Inferior parietal cortex (tissue), 1 donor: ENCODE data around the gene HPN.
A peak's percentile ranks its signal among the peaks of the same experiment; 100 is the strongest.
"Not testable (repeated sequence)": the region's sequence is repeated elsewhere in the genome, so short reads cannot be mapped to it uniquely, and the experiment has no call there.

ENCODE experiments used
- DNase-seq: peaks from one replicate; pipeline ENCODE4 v3.0.0-alpha.2; 2016; ENCODE audit errors: extremely low spot score

Gene HPN

GRCh38 chr19:35042954-35043604 is 1.6 kb downstream of the HPN start:
- no peak for DNase-seq

GRCh38 chr19:35043906-35044305 is 2.4 kb downstream of the HPN start:
- DNase-seq: no peak

DNA sequence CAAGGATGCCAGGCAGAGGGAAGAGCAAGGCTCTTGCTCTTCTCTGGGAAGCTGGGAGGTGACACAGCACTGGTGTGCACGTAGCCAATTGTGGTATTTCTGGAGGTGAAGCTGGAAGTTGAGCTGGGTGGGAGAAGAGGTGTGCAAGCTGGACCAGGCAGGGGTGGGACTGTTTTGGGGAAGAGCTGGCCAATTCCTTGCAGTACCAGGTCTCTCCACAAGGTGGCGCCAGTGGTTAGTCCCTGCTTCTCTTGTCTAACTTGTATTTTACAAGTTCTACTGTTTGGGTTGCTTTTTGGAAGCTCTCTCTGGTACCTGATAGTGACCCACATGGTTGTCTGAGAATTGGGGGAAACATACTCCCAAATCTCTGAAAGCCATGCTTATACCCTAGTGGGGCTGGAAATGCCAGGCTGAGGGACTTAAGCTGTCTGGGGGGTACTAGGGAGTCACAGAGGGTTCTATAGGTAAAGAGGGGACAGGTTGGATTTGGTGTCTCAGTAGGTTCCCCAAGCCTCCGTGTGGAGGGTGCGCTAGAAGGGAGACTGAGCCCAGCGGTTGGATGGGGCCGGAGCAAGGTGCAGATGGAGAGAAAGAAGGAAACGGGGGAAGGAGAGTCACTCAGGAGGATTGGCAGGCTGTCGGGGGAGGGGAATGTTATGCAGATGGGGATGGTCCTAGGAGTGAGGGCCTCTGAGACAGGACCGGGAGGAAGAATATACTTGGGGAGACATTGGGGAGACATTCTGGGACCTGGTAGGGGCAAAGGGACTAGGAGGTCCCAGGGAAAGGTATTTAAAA is 3.0 kb downstream of the HPN start:
- peak; percentile 93 for DNase-seq

GRCh38 chr19:35045667-35046300 is 4.3 kb downstream of the HPN start:
- no peak for DNase-seq

GRCh38 chr19:35046461-35046860 is 4.9 kb downstream of the HPN start:
- DNase-seq: no peak

DNA sequence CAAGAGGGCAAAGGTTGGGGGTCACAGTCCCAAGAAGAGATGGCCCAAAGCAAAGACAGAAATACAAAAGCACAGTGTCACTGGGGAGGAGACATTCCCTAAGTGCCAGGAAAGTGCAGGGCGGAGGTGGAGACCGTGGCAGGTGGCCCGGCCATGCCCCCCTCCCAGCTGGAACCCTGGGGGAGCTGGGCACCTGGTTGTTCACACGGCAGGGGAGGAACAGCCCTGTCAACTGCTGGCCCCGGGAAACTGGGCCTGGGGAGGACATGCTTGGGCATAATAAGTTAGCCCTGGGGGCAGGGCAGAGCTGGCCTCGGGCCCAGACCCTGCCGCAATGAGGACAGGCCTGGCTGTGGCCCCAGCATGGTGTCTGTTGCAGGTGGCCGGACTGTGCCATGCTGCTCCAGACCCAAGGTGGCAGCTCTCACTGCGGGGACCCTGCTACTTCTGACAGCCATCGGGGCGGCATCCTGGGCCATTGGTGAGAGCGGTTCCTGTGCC is 7.4 kb downstream of the HPN start:
- peak; percentile 69 for DNase-seq

DNA sequence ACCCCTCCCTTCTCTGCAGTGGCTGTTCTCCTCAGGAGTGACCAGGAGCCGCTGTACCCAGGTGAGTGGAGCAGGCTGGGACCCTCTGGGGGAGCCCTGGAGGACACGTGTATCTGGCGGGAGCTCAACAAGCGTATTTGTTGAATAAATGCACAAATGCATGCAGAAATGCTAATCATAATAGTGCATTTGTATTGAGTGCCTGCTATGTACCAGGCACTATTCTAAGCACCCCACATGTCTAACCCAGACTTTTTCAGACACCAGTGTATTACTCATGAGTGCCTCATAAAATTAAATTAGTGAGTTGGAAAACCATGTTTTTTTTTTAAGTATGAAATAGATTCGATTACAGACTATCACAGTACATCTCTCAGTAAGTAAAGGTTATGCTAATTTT is 7.9 kb downstream of the HPN start:
- no peak for DNase-seq

DNA sequence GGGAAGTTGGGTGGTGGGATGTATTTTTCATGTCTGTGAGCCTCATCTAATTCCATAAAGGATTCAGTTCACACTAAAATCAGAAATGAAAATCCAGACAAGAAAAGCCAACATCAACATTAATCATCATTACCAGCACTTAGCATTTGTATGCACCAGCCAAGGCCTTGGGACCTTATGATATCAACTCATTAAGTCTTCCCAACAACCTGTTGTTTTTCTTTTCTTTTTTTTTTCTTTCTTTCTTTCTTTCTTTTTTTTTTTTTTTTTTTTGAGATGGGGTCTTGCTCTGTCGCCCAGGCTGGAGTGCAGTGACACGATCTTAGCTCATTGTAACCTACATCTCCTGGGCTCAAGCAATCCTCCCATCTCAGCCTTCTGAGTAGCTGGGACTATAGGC is 9.1 kb downstream of the HPN start:
- not testable (repeated sequence) for DNase-seq

- not testable (repeated sequence) for DNase-seq
Observed at GRCh38 chr19:35051268-35051667, 9.7 kb downstream of the HPN start.

GRCh38 chr19:35051796-35052195 is 10.3 kb downstream of the HPN start:
- no peak for DNase-seq

- no peak for DNase-seq
Observed at GRCh38 chr19:35052599-35053190, 11.2 kb downstream of the HPN start.

DNA sequence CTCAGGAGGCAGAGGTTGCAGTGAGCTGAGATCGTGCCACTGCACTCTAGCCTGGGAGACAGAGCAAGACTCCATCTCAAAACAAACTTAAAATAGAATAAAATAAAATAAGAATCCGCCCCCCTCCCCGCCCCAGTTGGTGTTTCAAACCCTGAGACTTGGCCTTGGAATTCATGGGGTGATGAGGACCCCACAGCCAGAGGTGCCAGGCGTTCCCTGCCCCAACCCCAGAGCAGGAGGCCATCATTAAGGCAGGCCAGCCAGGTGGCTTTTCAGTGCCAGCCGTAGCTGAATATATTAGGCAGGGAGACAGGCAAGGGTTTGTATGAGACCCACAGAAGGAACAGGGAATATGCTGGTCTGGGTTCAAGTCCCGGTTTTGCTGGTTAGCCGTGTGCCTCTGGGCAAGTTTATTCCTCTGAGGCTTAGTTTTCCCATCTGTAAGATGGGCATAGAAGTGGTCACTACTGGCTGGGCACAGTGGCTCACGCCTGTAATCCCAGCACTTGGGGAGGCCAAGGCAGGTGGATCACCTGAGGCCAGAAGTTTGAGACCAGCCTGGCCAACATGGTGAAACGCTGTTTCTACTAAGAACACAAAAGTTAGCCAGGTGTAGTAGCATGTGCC is 12.3 kb downstream of the HPN start:
- no peak for DNase-seq

GRCh38 chr19:35054626-35055025 is 13.1 kb downstream of the HPN start:
- no peak for DNase-seq

DNA sequence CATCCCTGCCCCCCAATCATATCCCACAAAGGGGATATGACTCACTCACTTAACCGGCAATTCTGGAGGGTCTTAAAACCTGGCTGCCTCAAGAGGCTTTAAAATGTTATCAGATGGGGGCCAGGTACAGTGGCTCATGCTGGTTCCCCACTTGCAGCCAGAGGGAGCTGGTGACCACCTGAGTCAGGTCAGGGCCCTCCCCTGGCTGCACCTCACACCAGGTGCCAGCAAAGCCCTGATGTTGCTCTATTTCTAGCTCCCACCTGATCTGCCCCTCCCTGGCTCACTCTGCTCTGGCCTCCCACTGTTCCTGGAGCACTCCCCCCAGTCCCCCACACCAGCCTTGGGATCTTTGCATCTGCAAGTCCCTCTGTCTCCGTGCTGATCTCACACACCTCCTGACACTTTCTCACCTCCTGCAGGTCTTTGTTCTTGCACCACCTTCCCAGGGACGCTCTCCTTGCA is 14.2 kb downstream of the HPN start:
- DNase-seq: no peak

DNA sequence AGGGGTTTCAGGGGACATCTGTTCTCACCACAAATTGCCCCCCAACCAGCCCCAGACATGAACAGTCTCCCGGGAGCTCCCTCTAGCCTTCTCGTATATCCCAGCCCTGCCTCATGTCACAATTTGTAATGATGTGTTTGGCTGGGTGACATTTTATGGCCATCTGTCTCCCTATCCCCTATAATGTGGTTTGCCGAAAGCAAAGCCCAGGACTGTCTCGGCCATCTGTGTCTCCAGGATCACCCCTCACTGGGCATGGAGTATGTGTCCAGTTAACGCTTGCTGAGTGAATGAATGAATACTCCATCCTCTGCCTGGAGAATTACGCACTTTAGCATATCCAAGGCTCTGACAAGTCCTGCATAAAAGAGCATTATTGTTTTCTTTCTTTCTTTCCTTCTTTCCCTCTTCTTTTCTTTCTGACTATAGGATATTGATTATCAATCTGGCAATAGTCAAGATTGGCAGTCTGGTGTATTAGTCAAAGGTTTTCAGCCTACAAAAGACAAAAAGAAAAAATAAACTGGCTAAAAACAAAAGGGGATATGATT is 15.1 kb downstream of the HPN start:
- DNase-seq: no peak

GRCh38 chr19:35058370-35058769 is 16.8 kb downstream of the HPN start:
- no peak for DNase-seq

GRCh38 chr19:35059006-35059798 is 17.7 kb downstream of the HPN start:
- DNase-seq: no peak

DNA sequence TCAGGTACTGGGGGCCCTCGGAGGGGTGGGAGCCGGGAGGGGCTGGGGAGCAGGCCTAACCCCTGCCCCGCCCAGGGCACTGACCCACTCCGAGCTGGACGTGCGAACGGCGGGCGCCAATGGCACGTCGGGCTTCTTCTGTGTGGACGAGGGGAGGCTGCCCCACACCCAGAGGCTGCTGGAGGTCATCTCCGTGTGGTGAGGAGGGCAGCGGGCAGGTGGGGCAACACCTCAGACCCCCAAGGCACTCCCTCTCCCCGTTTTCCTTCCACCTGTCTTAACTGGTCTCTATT is 18.2 kb downstream of the HPN start:
- DNase-seq: no peak

DNA sequence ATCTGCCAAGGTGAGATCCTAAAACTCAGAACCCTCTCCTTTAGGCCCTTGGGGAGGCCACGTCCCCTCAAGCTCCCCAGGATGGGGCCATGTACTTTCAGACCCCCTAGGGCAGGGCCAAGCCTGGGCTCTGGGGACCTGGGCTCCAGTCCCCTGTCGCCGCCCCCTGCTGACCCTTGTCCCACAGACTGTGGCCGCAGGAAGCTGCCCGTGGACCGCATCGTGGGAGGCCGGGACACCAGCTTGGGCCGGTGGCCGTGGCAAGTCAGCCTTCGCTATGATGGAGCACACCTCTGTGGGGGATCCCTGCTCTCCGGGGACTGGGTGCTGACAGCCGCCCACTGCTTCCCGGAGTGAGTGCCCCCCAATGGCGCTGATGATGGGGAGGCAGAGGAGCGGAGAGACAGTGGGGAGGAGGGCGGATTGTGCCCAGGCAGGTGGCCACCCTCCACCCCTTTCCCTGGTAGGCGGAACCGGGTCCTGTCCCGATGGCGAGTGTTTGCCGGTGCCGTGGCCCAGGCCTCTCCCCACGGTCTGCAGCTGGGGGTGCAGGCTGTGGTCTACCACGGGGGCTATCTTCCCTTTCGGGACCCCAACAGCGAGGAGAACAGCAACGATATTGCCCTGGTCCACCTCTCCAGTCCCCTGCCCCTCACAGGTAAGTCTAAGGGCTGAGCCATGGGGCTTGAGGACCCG is 18.8 kb downstream of the HPN start:
- DNase-seq: no peak
